GM18858 (cell line): ENCODE results near the gene STARD8.
"Not testable (repeated sequence)": the region's sequence is repeated elsewhere in the genome, so short reads cannot be mapped to it uniquely, and the experiment has no call there.

Experiments used
- ATAC-seq: cut with Tn5 transposase; IDR thresholded peaks from one replicate; pipeline ENCODE4 v1.9.1; 2021; ENCODE audit not compliant: unreplicated experiment

The STARD8 gene

DNA sequence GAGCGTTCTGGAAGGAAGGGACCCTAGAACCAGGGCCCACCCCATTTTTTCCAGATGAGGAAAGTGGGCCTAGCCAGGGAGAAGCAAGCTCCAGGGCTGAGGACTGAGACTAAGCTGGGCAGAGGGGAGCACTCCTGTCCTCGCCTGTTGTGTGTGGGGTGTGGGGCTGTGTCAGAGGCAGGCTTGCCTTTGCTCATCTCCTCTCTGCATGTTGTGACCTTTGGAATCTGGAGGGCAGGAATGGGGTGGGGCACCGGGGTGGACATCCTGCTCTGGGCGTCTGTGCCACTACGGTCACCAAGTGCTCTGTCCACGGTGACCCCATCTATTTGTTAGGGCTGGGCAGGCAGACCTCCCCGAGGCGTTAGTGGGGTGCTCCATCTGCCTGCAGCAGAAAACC is 41.5 kb downstream of the STARD8 start:
- ATAC-seq: not testable (repeated sequence)

DNA sequence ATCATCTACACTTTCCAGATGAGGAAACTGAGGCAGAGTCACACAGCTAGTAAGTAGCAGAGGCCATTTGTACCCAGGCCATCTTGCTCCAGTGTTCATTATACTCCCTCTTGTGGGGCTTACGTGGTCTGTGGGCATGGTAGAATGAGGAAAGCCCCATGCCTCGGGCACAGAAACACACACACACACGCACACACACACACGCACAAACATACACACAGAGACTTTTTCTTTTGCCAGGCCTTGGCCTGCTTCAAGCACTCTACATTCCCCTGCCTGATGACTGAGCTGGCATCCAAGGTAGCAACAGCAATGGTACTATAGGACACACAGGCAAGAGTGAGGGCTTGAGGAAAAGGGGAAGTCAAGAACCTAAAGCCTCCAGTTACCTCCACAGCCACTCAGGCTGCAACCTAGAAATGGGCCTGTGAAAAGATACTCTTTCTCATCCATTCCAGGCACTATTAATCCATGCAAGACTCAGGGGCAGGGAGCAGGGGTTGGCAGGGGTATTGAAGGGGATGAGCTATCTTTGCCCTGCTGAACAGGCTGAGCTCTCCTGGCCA is 43.6 kb downstream of the STARD8 start:
- ATAC-seq: no peak

DNA sequence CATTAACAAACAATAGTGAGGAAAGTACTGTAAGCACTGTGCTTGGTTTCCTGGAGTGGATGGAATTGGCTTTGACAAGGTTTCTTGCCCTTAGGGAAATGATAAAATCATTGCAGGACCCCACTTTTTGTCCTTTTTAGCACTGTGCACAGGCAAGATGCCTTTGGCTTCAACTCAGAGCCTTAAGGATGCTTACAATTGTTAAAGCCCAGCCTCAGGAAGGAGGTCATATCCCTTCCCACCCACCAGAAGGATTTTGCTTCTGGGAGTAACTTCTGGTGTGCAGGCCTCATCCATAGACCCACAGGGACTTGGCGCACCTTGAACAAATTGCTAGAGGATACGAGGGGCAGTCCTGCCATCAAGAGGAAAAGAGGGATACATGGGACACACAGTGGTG is 44.5 kb downstream of the STARD8 start:
- ATAC-seq: no peak

DNA sequence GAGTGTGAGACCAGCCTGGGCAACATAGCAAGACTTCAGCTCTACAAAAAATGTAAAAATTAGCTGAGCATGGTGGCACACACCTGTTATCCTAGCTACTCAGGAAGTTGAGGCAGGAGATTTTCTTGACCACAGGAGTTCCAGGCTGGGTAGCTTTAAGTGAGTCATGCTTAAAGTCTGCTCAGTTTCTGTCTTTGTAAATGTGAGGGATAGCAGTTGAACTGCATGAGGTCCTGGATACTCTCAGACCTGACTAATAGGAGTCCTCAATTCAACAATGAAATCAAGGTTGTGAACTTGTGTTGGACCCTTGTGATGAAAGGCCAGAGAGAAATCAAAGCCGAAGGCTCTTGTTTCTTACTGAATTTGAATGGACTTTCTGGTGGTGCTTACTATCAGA is 45.2 kb downstream of the STARD8 start:
- no peak for ATAC-seq

DNA sequence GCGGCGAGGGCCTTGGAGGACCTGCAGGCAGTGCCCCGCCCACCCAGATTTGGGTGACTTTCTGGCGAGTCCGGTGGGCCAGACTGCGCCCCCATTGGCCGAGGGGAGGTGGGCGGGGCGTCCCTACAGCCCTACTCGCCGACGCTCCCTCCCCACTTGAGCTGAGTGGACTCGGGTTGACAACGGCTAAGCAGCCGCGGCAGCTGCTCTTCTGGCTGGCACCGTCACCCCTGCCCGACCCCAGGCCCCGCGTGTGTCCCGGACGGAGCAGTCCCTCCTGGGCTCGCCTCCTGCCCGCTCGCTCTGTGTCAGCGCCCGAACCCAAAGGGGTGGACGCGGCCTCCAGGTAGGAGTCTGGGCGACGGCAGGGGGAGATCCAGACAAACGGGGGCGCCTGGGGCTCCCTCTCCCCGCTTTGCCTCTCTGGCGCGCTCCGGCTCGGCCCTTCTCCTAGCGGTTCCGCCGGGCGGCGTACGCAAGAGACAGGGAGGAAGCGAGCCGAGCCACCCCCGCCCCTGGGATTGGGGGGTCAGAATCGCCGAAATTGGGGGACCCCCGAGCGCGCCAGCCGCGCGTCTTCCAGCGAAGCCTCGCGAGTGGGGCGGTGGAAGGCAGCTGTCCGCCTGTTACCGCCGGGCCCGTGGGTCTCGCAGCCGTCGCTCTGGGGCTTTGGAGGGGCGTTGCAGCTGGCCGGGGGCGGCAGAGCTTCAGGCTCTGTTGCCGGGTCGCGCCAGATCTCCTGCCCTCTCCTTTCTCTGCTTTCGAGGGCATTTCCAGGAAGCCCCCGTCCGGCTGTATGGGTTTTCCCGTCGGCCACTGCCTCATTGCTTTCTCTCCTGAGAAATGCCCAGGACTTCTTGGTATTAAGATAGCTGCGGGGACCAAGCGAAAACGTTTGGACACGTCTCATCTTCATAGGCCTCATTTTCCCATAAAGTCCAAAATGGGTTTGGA is 46.3 kb downstream of the STARD8 start:
- ATAC-seq: no peak

DNA sequence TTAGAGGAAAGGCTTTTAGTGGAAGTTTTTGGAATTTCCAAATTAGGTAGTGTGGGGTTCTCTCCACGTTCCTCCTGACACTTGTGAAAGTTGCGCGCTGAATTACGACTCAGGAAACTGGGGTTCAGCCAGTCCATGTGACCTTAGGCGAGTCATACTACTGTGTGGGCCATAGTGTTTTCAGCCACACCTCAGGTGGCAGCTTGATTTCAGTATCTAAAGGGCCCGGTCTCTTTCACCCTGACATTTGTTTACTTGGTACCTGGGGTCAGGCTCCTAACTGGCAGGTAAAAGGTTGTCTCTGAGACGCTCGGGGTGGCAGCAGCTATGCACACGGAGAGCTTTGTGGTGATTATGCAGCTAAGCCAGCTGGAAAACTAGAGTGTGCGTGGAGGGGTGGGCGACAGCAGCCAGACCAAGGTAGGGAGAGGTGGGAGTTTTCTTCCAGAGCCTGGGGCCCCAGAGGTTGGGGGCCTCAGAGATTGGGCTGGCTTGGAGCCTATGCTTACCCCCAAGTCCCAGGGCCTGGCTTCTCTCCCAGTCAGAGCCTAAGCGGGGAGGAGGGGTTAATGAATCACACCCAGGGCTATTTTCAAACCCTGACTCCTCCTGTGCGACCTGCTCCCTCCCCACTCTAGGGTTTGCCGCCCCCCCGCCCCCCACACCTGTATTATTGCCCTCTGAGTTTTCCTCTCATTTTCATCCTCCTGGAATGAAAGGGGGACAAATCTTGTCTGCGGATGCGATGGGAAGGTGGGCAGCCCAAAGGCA is 47.2 kb downstream of the STARD8 start:
- no peak for ATAC-seq

GRCh38 chrX:68695206-68695845 is 47.9 kb downstream of the STARD8 start:
- ATAC-seq: no peak

DNA sequence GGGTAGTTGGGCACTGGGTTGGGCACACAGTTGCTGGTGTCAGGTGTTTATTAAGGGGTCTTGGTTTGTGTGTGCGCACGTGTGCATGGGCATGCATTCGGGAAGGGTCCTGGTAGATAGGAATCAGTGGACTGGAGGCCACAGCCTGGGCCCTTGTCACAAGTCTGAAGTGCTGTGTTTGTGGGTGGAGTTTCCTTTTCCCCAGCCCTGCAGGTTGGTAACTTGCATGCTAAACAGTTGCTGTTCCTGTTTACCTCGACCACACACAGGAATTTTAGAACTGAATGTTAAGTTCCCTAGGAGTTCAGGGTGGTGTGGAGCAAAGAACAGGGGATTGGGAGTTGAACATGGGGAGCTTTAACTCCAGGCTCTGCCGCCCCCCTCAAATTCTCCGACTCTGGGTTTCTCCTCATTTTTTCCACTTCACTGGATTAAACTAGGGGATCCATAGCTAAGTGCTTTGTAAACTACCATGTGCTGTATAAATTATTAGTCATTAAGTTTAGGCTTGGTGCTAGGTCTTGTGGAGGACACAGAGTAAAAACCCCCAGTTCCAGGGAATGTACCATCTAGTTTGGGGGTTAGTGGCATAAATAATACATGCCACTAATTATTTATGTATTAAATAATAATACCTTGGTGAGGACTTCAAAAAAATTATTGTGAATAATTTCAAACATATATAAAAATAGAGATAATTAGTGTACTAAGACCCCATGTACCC is 49.0 kb downstream of the STARD8 start:
- ATAC-seq: no peak

DNA sequence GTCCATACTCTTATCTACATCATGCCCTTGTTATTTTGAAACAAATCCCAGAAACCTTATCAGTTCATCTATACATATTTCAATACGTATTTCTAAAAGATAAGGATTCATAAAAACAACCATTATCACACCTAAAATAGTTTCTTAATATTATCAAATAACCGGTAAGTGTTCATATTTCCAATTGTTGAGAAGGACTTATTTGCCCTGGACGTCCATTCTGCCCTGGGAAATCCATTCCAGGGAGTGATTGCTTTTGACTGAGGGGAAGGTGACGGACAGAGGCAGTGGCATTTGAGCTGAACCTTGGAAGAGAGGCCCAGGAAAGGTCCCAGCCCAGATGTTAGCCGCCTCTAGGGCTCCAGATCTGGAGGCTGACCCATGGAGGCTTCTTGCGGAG is 49.6 kb downstream of the STARD8 start:
- no peak for ATAC-seq

GRCh38 chrX:68697465-68698125 is 50.1 kb downstream of the STARD8 start:
- no peak for ATAC-seq

DNA sequence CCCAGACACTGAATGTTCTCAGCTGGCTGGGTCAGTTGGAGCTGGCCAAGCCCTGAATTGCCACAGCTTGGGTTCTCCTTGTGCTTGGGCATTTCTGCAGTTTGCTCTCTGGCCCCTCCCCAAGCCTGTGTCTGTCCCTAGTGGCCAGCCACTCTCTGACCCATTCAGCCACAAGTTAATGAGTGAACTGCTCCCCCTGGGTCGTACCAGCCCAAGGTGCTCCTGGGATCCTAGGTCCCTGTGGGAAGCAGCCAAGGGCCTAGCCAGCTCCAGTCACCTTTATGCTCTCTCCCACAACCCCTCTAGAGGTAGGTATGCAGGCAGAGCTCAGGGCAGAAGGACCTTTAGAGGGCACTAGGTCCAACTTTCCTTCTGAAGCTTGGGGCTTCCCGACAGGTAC is 51.5 kb downstream of the STARD8 start:
- no peak for ATAC-seq

GRCh38 chrX:68699960-68700746 is 52.7 kb downstream of the STARD8 start:
- no peak for ATAC-seq

GRCh38 chrX:68703369-68703768 is 55.9 kb downstream of the STARD8 start:
- no peak for ATAC-seq

GRCh38 chrX:68703846-68704245 is 56.4 kb downstream of the STARD8 start:
- ATAC-seq: no peak

DNA sequence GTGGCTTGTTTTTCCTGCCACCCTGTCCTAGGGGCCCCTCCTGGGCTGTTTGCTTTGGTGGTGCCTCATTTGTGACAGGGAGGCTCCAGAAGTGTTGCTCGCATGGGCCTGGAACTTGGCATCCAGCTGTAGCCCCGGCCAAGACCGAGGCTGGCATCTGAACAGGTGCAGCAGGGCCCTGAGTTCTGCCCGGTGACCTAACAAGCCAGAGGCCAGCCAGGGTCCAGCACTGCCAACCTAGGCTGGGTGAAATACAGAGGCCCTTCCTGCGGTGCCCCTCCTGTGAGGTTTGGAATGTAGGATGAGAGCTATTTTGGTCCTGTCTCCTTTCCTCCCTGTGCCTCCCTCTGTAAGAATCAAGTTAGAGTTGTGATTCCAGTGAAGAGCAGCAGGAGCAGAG is 58.5 kb downstream of the STARD8 start:
- ATAC-seq: no peak

GRCh38 chrX:68708503-68709290 is 61.2 kb downstream of the STARD8 start:
- no peak for ATAC-seq

GRCh38 chrX:68710870-68711576 is 63.6 kb downstream of the STARD8 start:
- no peak for ATAC-seq

DNA sequence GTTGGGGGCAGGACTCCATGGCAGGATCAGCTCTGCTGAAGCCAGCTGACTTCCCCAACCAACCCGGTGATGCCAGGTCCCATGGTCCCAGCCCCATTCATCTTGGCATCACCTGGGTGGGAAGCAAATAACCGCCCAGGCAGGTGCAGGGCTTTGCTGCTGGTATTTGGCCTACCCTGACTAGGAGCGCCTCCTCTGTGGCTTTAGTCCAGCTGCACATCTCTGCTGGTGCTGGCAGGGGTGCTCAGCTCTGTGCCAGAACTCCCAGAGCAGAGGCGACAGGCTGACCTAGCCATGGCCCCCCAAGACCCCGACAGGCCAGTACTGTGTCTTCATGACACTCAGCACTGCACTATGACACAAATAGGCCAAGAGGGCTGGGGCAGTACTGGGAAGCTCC is 64.4 kb downstream of the STARD8 start:
- no peak for ATAC-seq
